Hepatocyte (in vitro differentiated cells): ENCODE data around the gene RUFY4. TPM values are rescaled to one million over a fixed set of nuclear protein-coding genes. Genes with fewer than 3 reads are reported as not detected.
"Not testable (repeated sequence)": the region's sequence is repeated elsewhere in the genome, so short reads cannot be mapped to it uniquely, and the experiment has no call there.

Source experiments
- DNase-seq: peaks from one replicate; pipeline ENCODE4 v3.0.0-alpha.2; 2016; ENCODE audit warnings: low spot score
- H2AFZ ChIP-seq: fragments of 200-600 bp; sonication (generic); 2 replicates; pipeline ENCODE4 v1.6.0; 2016; ENCODE audit warnings: antibody characterized with exemption, mild to moderate bottlenecking
- H3K27ac ChIP-seq: fragments of 200-600 bp; sonication (generic); 2 replicates; pipeline ENCODE4 v1.5.1; 2016; ENCODE audit warnings: mild to moderate bottlenecking
- H3K27me3 ChIP-seq: fragments of 200-600 bp; sonication (generic); 2 replicates; pipeline ENCODE4 v1.6.1; 2016
- H3K36me3 ChIP-seq: fragments of 200-600 bp; sonication (generic); replicated peaks from 2 replicates; pipeline ENCODE4 v1.5.1; 2016; ENCODE audit warnings: low read depth; ENCODE audit not compliant: insufficient read depth
- H3K4me1 ChIP-seq: fragments of 200-600 bp; sonication (generic); 2 replicates; pipeline ENCODE4 v1.5.1; 2016; ENCODE audit warnings: mild to moderate bottlenecking, moderate library complexity; ENCODE audit not compliant: insufficient read depth
- H3K4me2 ChIP-seq: fragments of 200-600 bp; sonication (generic); 2 replicates; pipeline ENCODE4 v1.6.0; 2016
- H3K4me3 ChIP-seq: fragments of 200-600 bp; sonication (generic); 2 replicates; pipeline ENCODE4 v1.5.1; 2016; ENCODE audit warnings: mild to moderate bottlenecking
- H3K79me2 ChIP-seq: fragments of 200-600 bp; sonication (generic); 2 replicates; pipeline ENCODE4 v1.6.0; 2017; ENCODE audit warnings: mild to moderate bottlenecking
- H3K9me2 ChIP-seq: fragments of 200-600 bp; sonication (generic); replicated peaks from 2 replicates; pipeline ENCODE4 v1.6.0; 2017; ENCODE audit warnings: mild to moderate bottlenecking; ENCODE audit not compliant: insufficient read depth
- H3K9me3 ChIP-seq: fragments of 200-600 bp; sonication (generic); 2 replicates; pipeline ENCODE4 v1.5.1; 2016; ENCODE audit warnings: low read depth, mild to moderate bottlenecking
- H4K20me1 ChIP-seq: fragments of 200-600 bp; sonication (generic); 2 replicates; pipeline ENCODE4 v1.6.0; 2016; ENCODE audit warnings: mild to moderate bottlenecking; ENCODE audit not compliant: insufficient read depth, poor library complexity, severe bottlenecking
- EZH2 ChIP-seq: fragments of 200-600 bp; sonication (generic); IDR thresholded peaks from 2 replicates; pipeline ENCODE4 v1.6.1; 2016; ENCODE audit warnings: antibody characterized with exemption, mild to moderate bottlenecking, borderline replicate concordance
- EZH2phosphoT487 ChIP-seq: fragments of 200-600 bp; sonication (generic); IDR thresholded peaks from one replicate; pipeline ENCODE4 v1.6.1; 2018; ENCODE audit warnings: antibody characterized with exemption, mild to moderate bottlenecking, low read depth, moderate library complexity; ENCODE audit not compliant: unreplicated experiment, severe bottlenecking
- WGBS: methylation state at CpG from one replicate; pipeline ENCODE4 v1.1.6; 2016; ENCODE audit warnings: low lambda C conversion rate; ENCODE audit errors: missing lambda C conversion rate; 5-methylcytosine and 5-hydroxymethylcytosine counted together
- polyA plus RNA-seq: library from polyadenylated mRNA; unstranded; fragments of >200 nt; fragmentation: Nextera tagmentation; extraction: Ambion mirVana; gene quantifications from 2 replicates; pipeline ENCODE4 v1.2.1, GENCODE V29; 2016
- total RNA-seq: library from RNA; depleted of rRNA; stranded (reverse); fragments of >200 nt; gene quantifications from 2 replicates; pipeline ENCODE4 v1.2.3, GENCODE V29; 2014
- TF ChIP-seq, protein P1 (sequence below): fragments of 200-600 bp; sonication (generic); IDR thresholded peaks from 2 replicates; pipeline ENCODE4 v1.5.1; 2016; ENCODE audit warnings: antibody characterized with exemption, mild to moderate bottlenecking; ENCODE audit not compliant: poor library complexity

RUFY4 gene
- total and polyA plus RNA-seq, 2 experiments from 2014 or later: 0.10 to 1.5 TPM

DNA sequence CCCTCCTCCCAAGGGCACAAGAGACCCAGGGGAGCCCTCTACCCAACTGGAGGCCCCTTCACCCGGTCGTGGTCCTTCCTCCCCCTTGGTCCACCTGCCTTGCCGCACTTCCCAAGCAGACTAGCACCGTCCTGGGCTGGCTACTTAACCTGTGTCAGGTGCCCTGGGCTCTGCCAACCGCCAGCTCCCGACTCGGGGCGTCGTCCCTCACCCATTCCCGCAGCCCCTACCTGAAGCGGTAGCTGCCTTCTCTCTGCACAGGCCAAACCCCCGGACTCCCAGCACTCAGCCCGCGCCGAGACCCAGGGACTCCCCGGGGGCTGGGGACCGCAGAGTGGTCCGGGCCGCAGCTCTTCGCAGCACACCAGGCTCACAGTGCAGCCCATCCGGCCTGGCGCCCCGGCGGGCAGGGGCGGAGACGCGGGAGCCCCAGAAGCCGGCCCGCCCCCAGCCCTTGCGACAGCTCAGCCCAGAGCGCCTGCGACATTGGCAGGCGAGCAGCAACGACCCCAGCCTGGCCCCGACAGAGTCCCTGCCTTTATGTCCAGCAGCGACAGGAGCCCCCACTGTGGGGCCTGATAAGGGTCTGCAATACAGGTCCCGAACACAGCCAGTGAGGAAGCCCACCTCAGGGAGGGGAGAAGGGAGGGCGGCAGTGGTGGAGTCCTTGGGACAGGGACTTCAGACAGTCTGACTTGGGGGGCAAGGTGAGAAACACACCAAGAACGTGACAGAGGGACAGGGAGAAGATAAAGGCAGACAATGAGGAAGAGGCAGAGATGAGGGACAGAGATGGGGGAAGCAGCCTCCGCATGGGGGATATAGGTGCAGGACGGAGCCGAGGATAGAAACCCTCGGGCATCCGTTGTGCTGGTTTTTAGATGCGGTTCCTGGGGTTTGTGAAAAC lies 35.2 kb upstream of the RUFY4 start:
- Histone ChIP-seq H3K4me2 (peak overlapping the region; percentile 83), H4K20me1 (no peaks in the 10 kb centered on the region), H3K79me2 (no peaks in the 10 kb centered on the region), H3K4me1 (peaks cover 10% of the 10 kb centered on the region), H3K4me3 (no peak overlapping the region), H2AFZ (peak overlapping the region; percentile 33), H3K9me2 (no peaks in the 10 kb centered on the region), H3K9me3 (no peaks in the 10 kb centered on the region), H3K27me3 (peaks cover 33% of the 10 kb centered on the region), H3K27ac (no peak overlapping the region), H3K36me3 (no peaks in the 10 kb centered on the region)
- no peak for DNase-seq
- 24% methylated on average over 42 of the region's 45 CpGs for whole genome bisulfite sequencing
- TF ChIP-seq EZH2phosphoT487 (no peak), EZH2 (peak; percentile 57)
- TF ChIP-seq, protein P1, sequence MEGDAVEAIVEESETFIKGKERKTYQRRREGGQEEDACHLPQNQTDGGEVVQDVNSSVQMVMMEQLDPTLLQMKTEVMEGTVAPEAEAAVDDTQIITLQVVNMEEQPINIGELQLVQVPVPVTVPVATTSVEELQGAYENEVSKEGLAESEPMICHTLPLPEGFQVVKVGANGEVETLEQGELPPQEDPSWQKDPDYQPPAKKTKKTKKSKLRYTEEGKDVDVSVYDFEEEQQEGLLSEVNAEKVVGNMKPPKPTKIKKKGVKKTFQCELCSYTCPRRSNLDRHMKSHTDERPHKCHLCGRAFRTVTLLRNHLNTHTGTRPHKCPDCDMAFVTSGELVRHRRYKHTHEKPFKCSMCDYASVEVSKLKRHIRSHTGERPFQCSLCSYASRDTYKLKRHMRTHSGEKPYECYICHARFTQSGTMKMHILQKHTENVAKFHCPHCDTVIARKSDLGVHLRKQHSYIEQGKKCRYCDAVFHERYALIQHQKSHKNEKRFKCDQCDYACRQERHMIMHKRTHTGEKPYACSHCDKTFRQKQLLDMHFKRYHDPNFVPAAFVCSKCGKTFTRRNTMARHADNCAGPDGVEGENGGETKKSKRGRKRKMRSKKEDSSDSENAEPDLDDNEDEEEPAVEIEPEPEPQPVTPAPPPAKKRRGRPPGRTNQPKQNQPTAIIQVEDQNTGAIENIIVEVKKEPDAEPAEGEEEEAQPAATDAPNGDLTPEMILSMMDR: no peak

DNA sequence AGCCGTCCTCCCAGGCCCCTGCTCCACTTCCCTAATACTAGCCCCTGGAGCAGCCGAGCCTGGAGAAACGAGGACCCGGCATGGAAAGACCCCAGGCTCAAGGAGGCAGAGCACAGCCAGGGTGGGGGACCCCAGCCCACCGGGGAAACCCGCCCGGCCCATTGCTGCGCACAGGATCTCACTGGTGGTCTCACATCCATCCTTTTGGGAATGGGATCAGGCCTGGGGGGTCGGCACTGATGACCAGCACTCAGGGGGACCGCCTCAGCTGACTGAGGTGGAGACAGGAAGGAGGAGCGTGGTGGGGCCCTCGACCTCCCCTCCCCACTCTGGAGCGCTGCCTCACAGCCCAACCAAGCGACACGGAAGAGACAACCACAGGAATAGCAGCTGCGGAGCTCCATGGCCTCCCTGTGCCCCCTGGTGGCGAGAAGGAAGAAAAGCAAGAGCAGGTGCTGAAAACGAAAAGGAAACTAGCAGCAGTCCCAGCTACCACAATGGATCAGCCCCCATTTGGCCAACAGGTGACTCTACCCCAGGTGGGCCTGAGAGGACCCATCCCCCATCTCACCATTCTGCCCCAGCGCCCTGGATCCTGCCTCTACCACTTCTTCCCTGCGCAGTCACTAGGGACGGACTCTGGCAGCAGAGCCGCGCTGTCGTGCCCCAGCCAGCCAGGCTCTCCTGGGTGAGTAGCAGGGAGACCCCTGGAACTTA lies 34.4 kb upstream of the RUFY4 start:
- peak overlapping the region; percentile 33 for H2AFZ ChIP-seq
- H3K4me1 ChIP-seq: peaks cover 10% of the 10 kb centered on the region
- not testable (repeated sequence) for H3K4me3 ChIP-seq, H3K27ac ChIP-seq, H3K79me2 ChIP-seq, H4K20me1 ChIP-seq, H3K9me3 ChIP-seq, H3K9me2 ChIP-seq, H3K36me3 ChIP-seq
- peak overlapping the region; percentile 83 for H3K4me2 ChIP-seq
- TF ChIP-seq, protein P1: peak; percentile 77
- DNase-seq: peak; percentile 83
- peaks cover 41% of the 10 kb centered on the region for H3K27me3 ChIP-seq
- 23% methylated on average over 22 of the region's 24 CpGs for WGBS

DNA sequence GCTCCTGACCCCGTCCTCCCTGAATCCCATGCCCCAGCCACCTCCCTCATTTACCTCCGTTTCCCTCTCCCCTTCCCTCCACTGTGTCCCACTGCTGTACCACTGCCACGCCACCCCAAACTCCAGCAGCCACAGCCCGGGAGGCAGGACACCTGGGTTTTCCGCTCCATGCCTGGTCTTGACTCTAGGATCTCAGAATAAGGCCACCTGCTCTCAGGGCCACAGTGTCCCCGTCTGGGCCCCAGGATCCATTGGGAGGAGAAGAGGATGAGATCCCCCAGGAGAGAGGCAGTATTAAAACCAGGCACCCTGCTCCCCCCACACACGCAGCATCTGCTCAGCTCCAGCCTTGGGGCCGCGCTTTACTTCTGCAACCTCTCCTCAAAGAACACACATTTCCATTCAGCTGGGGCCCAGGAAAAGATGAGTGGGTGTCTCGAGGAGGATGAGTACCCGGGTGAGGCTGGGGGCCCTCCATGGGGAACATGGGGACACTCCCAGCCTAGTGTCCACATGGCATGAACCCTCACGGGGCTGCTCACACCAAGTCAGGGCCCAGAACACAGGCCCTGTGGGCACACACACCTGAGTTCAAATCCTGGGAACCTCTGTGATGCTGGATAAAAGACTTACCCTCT lies 33.5 kb upstream of the RUFY4 start:
- Histone ChIP-seq H3K4me1 (peaks cover 10% of the 10 kb centered on the region), H3K4me3 (no peak overlapping the region), H4K20me1 (no peaks in the 10 kb centered on the region), H3K36me3 (no peaks in the 10 kb centered on the region), H3K9me3 (no peaks in the 10 kb centered on the region), H3K27me3 (peaks cover 47% of the 10 kb centered on the region), H2AFZ (no peak overlapping the region), H3K27ac (no peak overlapping the region), H3K79me2 (no peaks in the 10 kb centered on the region), H3K9me2 (no peaks in the 10 kb centered on the region), H3K4me2 (no peak overlapping the region)
- TF ChIP-seq, protein P1: no peak
- no peak for TF ChIP-seq EZH2
- TF ChIP-seq EZH2phosphoT487: no peak
- no peak for DNase-seq
- 89% methylated on average over 12 of the region's 12 CpGs for WGBS
